ENCODE results near the gene MKI67. TPM values are rescaled to one million over a fixed set of nuclear protein-coding genes. Genes with fewer than 3 reads are reported as not detected.

MKI67 gene
- total and polyA plus RNA-seq, 10 of the 15 experiments (the other 5 are each of a cell fraction or from before 2014, with no cell fraction given): 22.3 to 183 (median 82.9) TPM

- TF ChIP-seq PBX3 (IDR thresholded peaks at IDR 0.05; ENCODE audit: insufficient replicate concordance, low read depth, low read length) (no peak), BMI1 (IDR thresholded peaks at IDR 0.05; ENCODE audit: borderline replicate concordance) (peak; percentile 38; the same call in 1 of the 2 replicates), PKNOX1 (IDR thresholded peaks at IDR 0.05) (peak; percentile 26; the same call in 1 of the 2 replicates), CHD2 (IDR thresholded peaks at IDR 0.05; ENCODE audit: borderline replicate concordance, low read depth, low read length) (no peak), CREM (IDR thresholded peaks at IDR 0.05; ENCODE audit: low read depth) (no peak; the same call in 1 of the 2 replicates), CREB1 (IDR thresholded peaks at IDR 0.05; ENCODE audit: low read depth) (no peak), IRF4 (IDR thresholded peaks at IDR 0.05; ENCODE audit: low read depth, low read length) (no peak), SMC3 (IDR thresholded peaks at IDR 0.05; ENCODE audit: borderline replicate concordance, low read length) (no peak), RAD21 (IDR thresholded peaks at IDR 0.05; ENCODE audit: insufficient read depth, low read depth, low read length) (no peak), KLF5 (IDR thresholded peaks at IDR 0.05; ENCODE audit: partially characterized antibody) (no peak), PAX5 (IDR thresholded peaks at IDR 0.05; ENCODE audit: borderline replicate concordance, low read depth, low read length) (no peak), ZNF384 (IDR thresholded peaks at IDR 0.05; ENCODE audit: borderline replicate concordance, low read depth, low read length) (no peak), ZZZ3 (IDR thresholded peaks at IDR 0.05; ENCODE audit: control insufficient read depth, insufficient read length, low read depth) (no peak), LARP7 (IDR thresholded peaks at IDR 0.05) (no peak; the same call in 1 of the 2 replicates), BHLHE40 (IDR thresholded peaks at IDR 0.05; ENCODE audit: borderline replicate concordance in 1 of 2, low read depth in 2 of 2, low read length in 1 of 2) (peak; percentile 74 to 88), HCFC1 (IDR thresholded peaks at IDR 0.05; ENCODE audit: low read length) (no peak), USF1 (IDR thresholded peaks at IDR 0.05; ENCODE audit: borderline replicate concordance, extremely low read length, insufficient read depth, low read depth, low read length) (no peak), ELK1 (IDR thresholded peaks at IDR 0.05; ENCODE audit: low read depth, low read length) (no peak), TARDBP (IDR thresholded peaks at IDR 0.05; ENCODE audit: borderline replicate concordance) (no peak), WRNIP1 (IDR thresholded peaks at IDR 0.05; ENCODE audit: borderline replicate concordance, low read depth, low read length) (no peak), ESRRA (IDR thresholded peaks at IDR 0.05; ENCODE audit: low read length) (no peak), SUZ12 (IDR thresholded peaks at IDR 0.05; ENCODE audit: unreplicated experiment) (no peak), MEF2B (IDR thresholded peaks at IDR 0.05; ENCODE audit: partially characterized antibody, poor library complexity, severe bottlenecking) (no peak), FOXM1 (IDR thresholded peaks at IDR 0.05; ENCODE audit: low read depth, low read length) (no peak), ATF7 (IDR thresholded peaks at IDR 0.05; ENCODE audit: low read depth) (peak; percentile 90), ZBED1 (IDR thresholded peaks at IDR 0.05; ENCODE audit: borderline replicate concordance) (0 out of 2 replicates have a peak, but pooled peaks have one; percentile 61), EGR1 (IDR thresholded peaks at IDR 0.05; ENCODE audit: borderline replicate concordance in 1 of 2, low read depth in 2 of 2, low read length in 2 of 2) (no peak)
Observed at GRCh38 chr10:128064108-128064969, 61.9 kb downstream of the MKI67 start (continued).
